GM12865 (cell line): ENCODE results near the gene SRCIN1.

Source experiments
- DNase-seq: peaks from one replicate; pipeline ENCODE4 v3.0.0; 2010; ENCODE audit warnings: low read depth
- H3K4me3 ChIP-seq: 2 replicates; pipeline ENCODE4 v1.5.1; 2011; ENCODE audit warnings: mild to moderate bottlenecking, low read depth, low read length, control low read depth
- CTCF ChIP-seq: IDR thresholded peaks from 2 replicates; pipeline ENCODE4 v1.5.1; 2011; ENCODE audit warnings: low read length, control low read depth, low read depth, inconsistent platforms; ENCODE audit not compliant: insufficient read depth; ENCODE audit errors: missing control alignments

SRCIN1 gene

GRCh38 chr17:38543403-38544174, 62.2 kb downstream of the SRCIN1 start:
- H3K4me3 ChIP-seq, result no peak overlapping the region
- no peak for TF ChIP-seq CTCF
- DNase-seq, result no peak

- H3K4me3 ChIP-seq, result no peak overlapping the region
- DNase-seq, result no peak
- TF ChIP-seq CTCF, result no peak
Measured at GRCh38 chr17:38542286-38542685, 63.5 kb downstream of the SRCIN1 start.

GRCh38 chr17:38541281-38541680, 64.5 kb downstream of the SRCIN1 start:
- no peak overlapping the region for H3K4me3 ChIP-seq
- TF ChIP-seq CTCF, result no peak
- DNase-seq, result no peak

GRCh38 chr17:38540514-38541045, 65.2 kb downstream of the SRCIN1 start:
- no peak overlapping the region for H3K4me3 ChIP-seq

GRCh38 chr17:38539386-38539785, 66.4 kb downstream of the SRCIN1 start:
- no peak overlapping the region for H3K4me3 ChIP-seq
- no peak for TF ChIP-seq CTCF
- no peak for DNase-seq

More at GRCh38 chr17:38540514-38541045, 65.2 kb downstream of the SRCIN1 start:
- DNase-seq, result peak; percentile 47
- TF ChIP-seq CTCF, result no peak

- no peak for TF ChIP-seq CTCF
- no peak for DNase-seq
- H3K4me3 ChIP-seq, result no peak overlapping the region
Measured at GRCh38 chr17:38538906-38539305, 66.8 kb downstream of the SRCIN1 start.

- no peak for DNase-seq
- no peak for TF ChIP-seq CTCF
- H3K4me3 ChIP-seq, result no peak overlapping the region
Measured at GRCh38 chr17:38536661-38537060, 69.1 kb downstream of the SRCIN1 start.
